ENCODE data around the gene MGMT. TPM values are rescaled to one million over a fixed set of nuclear protein-coding genes. Genes with fewer than 3 reads are reported as not detected.
A peak's percentile ranks its signal among the peaks of the same experiment; 100 is the strongest.

MGMT gene
- total RNA-seq, 1 donor from 2014 or later = 51.4 TPM

DNA sequence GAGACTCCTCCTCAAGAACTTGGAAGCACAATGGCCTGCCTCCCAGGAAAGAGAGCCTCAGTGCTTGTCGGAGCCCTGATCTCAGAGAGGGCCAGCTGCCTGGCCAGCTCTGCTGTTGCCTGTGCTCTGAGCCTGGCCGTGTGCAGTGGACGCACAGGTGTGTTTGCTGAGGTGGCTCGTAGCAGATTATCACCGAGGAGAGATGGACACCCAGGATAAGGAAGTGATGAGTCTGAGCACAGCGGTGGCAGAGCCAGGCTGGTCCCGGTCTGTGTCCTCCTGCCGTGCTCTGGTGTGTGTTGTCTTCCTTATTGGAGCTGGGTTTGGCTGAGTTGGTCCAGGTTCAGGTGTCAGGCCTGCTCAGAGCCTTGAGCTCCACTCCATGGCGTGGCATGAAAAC, 288.6 kb downstream of the MGMT start:
- DNase-seq (ENCODE audit: low read depth) = no peak
- no peak overlapping the region for H3K4me3 ChIP-seq (ENCODE audit: low read depth, low read length)
- TF ChIP-seq, protein P1, sequence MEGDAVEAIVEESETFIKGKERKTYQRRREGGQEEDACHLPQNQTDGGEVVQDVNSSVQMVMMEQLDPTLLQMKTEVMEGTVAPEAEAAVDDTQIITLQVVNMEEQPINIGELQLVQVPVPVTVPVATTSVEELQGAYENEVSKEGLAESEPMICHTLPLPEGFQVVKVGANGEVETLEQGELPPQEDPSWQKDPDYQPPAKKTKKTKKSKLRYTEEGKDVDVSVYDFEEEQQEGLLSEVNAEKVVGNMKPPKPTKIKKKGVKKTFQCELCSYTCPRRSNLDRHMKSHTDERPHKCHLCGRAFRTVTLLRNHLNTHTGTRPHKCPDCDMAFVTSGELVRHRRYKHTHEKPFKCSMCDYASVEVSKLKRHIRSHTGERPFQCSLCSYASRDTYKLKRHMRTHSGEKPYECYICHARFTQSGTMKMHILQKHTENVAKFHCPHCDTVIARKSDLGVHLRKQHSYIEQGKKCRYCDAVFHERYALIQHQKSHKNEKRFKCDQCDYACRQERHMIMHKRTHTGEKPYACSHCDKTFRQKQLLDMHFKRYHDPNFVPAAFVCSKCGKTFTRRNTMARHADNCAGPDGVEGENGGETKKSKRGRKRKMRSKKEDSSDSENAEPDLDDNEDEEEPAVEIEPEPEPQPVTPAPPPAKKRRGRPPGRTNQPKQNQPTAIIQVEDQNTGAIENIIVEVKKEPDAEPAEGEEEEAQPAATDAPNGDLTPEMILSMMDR (conservative IDR thresholded peaks at IDR 0.05; ENCODE audit: low read depth, low read length) = no peak

DNA sequence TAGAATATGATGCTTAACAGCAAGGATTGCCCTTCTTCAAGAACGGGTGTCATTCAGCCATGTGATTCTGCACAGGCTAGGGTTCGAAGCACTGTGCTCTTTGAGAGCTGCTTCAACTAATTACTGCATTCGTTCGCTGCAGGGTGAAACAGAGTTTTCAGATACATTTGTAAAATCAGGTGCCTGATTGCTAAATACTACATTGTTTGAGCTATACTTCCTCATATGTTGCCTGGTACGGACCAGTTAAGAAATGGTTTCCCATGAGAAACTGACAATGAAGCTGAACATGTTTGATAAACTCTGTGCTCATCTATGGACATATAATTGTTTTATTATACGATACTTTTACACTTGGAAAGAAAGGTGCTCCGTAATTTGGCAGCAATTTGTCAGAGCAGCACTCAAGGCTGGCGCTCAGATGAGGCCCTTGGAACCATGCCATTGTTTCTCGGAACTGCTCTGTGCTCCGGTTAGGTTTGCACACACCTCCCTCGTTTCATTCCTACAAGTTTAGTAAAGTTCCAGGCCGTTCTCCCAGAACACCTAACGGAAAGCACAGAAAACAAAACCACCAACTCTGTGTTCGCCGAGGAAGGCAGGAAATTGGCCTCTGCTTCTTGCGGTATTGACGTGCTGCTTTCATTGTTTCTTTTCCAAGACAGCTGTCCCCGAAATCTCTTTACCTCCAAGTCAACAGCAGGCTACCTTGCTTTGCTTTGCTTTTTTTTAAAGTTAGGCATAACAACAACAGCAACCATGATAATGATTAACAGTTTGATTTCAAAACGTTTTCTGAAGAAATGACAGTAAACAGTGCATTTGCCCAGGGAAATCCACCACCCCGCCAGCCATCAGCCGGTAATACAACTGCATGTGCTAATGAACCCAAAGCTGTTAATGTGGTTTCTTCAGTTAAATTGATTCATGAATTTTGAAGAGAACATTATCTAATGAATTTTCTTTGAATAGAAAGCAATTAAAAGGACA, 290.2 kb downstream of the MGMT start:
- peak; percentile 52 for DNase-seq (ENCODE audit: low read depth)
- H3K4me3 ChIP-seq (ENCODE audit: low read depth, low read length) = peak overlapping the region; percentile 40
- TF ChIP-seq, protein P1 (conservative IDR thresholded peaks at IDR 0.05; ENCODE audit: low read depth, low read length) = no peak

DNA sequence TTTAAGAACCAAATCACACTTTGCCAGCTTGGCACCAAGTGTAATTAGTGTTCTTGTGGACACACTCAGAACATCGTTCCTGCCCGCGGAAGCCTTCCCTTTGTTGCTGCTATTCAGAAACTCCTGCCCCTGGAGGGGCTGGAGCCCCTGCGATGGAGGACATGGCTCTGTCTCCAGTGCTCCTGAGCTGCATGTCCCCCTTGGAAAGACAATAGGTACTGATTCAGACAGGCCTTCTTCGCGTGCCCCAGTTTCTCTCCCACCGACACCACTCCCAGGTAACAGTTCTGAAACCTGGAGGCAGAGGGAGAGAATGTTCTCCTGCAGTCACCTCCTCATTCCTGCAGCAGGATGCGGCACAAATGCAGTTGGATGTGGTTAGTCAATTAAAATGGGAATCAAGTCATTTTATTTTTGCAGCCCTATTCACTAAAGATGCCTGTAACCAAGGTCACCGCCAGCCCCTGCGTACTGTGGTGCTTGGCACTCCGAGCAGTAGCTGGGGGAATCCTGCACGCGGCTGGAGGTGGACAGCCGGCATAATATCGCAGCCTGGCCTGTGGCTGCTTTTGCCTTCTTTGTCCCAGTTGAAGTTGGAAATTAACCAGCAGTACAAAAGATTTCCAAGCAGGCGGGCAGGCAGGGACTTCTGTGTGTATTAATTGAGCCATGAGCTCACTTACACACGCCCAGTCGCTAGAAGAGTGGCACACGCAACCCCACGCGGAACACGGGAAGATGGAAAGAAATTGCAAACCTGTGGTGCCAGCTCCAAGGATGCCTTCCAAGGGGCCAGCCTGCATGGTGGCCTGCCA, 291.4 kb downstream of the MGMT start:
- no peak for DNase-seq (ENCODE audit: low read depth)
- TF ChIP-seq, protein P1 (conservative IDR thresholded peaks at IDR 0.05; ENCODE audit: low read depth, low read length) = no peak
- H3K4me3 ChIP-seq (ENCODE audit: low read depth, low read length) = no peak overlapping the region

DNA sequence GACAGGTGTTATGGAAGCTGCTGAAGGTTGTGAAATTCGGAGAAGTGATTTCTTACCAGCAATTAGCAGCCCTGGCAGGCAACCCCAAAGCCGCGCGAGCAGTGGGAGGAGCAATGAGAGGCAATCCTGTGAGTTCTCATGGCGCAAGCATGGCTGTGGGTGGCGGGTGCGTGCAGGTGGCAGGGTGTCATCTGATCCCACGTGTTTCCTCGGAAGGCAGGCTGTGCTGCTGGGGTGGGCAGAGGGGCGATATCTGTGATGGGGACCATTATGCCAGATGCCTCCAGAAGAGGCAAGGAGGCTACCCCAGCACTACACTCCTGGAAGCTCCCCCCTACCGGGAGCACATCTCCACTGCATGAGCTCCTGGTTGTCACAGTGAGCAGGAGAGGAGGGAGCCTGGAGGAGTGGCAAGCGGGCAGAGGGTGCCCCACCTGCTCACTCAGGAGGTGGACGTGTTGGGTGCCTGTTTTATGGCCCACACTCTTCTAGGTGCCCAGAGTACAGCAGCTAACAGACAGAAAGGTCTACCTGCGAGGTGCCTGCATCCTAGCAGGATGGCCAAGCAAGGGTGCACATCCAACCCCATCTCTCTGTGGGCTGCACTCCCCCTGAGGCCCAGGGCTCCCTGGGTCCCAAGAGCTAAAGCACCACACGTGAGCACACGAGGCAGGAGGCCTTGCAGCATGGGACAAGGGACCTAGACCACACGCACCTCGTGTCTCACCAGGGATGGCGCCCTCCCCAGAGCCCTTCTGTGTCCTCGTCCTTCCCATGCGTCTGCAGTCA, 292.4 kb downstream of the MGMT start:
- TF ChIP-seq, protein P1 (conservative IDR thresholded peaks at IDR 0.05; ENCODE audit: low read depth, low read length) = no peak
- no peak overlapping the region for H3K4me3 ChIP-seq (ENCODE audit: low read depth, low read length)
- DNase-seq (ENCODE audit: low read depth) = no peak

DNA sequence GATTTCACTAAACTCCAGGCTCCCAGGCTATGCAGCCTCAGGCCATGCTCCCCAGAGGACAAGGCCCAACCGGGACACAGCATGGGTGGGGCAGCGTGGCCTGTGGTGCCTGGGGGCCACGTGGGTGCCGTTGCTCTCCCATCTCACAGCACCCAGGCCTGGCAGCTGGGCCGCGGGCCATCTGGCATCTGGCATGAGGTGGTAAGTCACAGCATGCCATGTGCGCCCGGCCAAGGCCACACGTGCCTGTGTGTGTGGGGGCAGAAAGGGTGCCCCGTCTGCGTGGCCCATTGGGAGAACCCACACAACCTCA, 292.9 kb downstream of the MGMT start:
- no peak for DNase-seq (ENCODE audit: low read depth)
- H3K4me3 ChIP-seq (ENCODE audit: low read depth, low read length) = no peak overlapping the region
- TF ChIP-seq, protein P1 (conservative IDR thresholded peaks at IDR 0.05; ENCODE audit: low read depth, low read length) = no peak

DNA sequence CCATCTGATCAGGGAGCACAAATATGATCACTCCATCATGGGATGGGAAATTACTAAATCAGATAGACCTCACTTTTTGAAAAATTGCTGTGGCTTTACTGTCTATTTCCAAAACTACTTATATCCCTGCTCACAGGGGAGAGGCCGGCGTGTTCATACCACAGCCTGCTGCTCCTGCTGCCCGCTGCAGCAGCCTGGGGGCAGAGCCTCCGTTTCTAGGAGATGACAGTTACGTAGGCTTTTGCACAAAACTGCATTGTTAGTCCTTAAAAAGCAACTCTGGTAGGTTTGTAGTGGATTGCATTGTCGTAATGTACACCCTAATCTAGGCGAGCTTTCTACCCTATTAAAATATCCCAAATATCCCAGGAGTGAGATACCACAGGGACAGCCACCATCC, 293.4 kb downstream of the MGMT start:
- TF ChIP-seq, protein P1 (conservative IDR thresholded peaks at IDR 0.05; ENCODE audit: low read depth, low read length) = no peak
- H3K4me3 ChIP-seq (ENCODE audit: low read depth, low read length) = no peak overlapping the region
- no peak for DNase-seq (ENCODE audit: low read depth)

Measured in epithelial cell of proximal tubule (primary cell).